HG03432 (cell line): ENCODE measurements around the gene LMNTD2.
A peak's percentile ranks its signal among the peaks of the same experiment; 100 is the strongest.
"Not testable (repeated sequence)": the region's sequence is repeated elsewhere in the genome, so short reads cannot be mapped to it uniquely, and the experiment has no call there.

Experiments
- ATAC-seq: cut with Tn5 transposase; IDR thresholded peaks from one replicate; pipeline ENCODE4 v1.9.1; 2021; ENCODE audit warnings: mild to moderate bottlenecking, moderate library complexity; ENCODE audit not compliant: unreplicated experiment

LMNTD2 gene

DNA sequence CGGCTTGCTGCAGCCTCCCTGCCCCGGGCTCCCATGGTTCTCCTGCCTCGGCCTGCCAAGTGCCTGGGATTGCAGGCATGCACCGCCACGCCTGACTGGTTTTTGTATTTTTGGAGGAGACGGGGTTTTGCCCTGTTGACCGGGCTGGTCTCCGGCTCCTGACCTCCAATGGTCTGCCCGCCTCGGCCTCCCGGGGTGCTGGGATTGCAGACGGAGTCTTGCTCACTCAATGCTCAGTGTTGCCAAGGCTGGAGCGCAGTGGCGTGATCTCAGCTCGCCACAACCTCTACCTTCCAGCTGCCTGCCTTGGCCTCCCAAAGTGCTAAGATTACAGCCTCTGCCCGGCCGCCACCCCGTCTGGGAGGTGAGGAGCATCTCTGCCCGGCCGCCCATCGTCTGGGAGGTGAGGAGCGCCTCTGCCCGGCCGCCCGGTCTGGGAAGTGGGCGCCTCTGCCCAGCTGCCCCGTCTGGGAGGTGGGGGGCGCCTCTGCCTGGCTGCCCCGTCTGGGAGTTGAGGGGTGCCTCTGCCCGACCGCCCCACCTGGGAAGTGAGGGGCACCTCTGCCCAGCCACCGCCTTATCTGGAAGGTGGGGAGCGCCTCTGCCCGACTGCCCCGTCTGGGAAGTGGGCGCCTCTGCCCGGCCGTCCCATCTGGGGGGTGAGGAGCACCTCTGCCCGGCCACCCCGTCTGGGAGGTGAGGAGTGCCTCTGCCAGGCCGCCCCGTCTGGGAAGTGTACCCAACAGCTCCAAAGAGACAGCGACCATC lies 43.4 kb downstream of the LMNTD2 start:
- not testable (repeated sequence) for ATAC-seq

DNA sequence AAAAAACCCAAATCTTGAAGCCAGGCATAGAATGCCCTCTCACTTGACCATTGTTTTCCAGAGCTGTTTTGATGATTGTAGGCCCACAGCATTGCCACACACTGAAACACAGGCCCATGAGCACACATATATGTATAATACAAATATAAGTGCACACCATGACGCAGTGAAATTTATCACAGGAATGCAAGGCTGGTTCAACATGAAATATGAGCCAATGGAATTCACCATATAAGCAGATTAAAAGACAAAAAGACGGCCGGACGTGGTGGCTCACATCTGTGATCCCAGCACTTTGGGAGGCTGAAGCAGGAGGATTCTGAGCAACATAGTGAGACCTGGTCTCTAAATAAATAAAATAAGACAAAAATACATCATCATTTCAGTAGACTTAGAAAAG lies 44.1 kb downstream of the LMNTD2 start:
- ATAC-seq, result no peak

DNA sequence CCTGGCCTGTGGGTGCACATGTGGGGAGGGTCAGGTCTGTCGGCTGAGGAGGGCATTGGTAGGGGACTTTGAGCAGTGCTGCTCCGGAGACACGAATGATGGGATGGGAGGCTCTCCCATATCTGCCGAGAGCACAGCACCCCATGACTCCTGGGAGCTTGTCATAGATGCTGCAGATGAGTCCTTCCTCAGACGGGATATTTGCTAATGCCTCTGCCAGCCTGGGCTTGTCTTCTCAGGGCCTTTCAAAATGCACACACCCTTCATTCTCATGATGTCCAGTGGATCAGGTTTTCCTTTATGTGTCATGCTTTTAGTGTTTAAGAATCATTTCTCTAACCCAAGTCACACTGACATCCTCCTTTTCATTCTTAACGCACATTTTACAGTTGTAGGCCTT lies 45.4 kb downstream of the LMNTD2 start:
- ATAC-seq, result no peak

DNA sequence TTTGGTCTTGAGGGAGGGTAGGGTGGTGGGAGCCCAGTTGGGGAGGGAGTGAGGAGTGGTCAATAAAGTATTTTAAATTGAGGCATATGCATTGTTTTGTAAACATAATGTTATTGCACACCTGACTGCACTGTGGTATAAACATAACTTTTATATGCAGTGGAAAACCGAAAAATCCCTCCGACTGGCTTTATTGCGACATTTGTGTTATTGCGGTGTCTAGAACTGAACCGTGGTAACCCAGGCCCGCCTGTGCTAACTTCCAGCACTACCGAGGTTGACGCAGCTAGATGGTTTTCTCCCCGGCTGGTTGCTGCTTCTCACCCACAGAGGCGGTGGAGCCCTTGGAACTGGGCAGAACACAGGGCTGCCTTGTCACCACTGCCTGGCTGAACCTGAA lies 45.9 kb downstream of the LMNTD2 start:
- no peak for ATAC-seq

DNA sequence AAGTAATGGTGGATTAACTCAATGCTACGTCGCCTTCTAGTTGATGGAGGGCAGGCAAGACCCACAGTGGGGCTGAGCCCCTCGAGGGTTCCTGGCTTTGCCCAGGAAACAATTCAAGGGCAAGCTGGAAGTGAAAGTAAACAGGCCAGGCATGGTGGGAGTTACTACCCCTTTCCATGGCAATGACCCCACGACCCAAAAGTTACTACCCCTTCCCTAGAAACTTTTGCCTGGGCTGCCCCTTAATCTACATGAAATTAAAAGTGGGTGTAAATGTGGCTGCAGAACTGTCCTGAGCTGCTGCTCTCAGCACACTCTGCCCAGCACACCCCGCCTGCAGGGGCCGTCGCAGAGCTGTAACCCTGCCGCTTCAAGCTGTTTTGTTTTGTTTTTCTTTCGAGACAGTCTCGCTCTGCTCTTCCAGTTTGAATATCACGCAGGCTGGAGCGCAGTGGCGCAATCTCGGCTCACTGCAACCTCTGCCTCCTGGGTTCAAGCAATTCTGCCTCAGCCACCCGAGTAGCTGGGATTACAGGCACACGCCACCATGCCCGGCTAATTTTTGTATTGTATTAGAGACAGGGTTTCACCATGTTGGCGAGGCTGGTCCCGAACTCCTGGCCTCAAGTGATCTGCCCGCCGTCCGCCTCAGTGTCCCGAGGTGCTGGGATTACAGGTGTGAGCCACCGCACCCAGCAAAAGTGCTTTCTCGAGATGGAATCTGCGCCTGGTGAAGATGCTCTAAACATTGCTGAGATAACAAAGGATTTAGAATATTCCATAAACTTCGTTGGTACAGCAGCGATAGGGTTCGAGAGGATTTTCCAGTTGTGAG lies 47.6 kb downstream of the LMNTD2 start:
- ATAC-seq, result no peak

DNA sequence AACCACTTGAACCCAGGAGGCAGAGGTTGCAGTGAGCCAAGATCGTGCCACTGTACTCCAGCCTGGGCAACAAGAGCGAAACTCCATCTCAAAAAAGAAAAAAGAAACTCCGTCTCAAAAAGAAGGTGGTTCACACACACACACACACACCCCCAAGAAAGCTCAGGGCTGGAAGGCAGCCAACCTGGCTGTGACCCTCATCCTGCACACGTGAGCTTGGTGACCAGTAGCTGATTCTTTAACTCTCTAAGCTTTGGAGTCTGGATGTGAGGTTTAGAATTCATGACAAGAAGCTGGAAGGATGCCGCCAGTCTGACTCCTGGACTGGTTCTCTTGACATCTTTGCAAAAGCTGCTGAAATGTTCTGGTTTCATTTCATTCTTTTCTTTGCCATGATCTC lies 51.6 kb downstream of the LMNTD2 start:
- no peak for ATAC-seq

DNA sequence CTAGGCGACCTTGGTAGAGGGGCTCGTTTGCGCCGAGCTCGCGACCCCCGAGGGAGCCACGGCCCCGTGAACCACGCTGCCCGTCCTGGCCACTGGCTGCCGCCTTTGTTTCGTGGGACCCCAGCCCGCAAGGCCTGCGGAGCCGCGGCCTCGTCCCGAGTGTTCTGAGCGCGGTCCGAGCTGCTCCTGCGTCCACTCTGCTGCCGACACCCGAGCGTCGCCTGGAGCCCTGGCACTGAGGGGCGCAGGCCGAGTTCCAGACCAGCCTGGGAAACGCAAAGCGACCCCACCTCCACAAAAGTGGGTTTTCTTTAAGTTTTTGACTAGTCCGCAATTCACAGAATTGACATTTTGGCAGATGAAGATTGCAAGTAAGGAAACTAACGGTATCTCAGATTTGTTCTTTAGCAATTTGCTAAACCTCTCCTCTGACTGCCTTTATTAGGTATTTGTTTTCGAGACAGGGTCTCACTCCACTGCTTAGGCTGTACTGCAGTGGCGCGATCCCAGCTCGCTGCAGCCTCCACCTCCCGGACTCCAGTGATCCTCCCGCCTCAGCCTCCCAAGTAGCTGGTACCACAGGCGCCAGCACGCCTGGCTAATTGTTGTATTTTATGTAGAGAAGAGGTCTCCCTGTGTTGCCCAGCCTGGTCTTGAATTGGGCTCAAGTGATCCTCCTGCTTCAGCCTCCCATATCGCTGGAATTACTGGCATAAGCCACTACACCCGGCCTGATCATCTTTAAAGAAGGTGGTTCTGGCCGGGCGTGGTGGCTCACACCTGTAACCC lies 52.6 kb downstream of the LMNTD2 start:
- no peak for ATAC-seq

DNA sequence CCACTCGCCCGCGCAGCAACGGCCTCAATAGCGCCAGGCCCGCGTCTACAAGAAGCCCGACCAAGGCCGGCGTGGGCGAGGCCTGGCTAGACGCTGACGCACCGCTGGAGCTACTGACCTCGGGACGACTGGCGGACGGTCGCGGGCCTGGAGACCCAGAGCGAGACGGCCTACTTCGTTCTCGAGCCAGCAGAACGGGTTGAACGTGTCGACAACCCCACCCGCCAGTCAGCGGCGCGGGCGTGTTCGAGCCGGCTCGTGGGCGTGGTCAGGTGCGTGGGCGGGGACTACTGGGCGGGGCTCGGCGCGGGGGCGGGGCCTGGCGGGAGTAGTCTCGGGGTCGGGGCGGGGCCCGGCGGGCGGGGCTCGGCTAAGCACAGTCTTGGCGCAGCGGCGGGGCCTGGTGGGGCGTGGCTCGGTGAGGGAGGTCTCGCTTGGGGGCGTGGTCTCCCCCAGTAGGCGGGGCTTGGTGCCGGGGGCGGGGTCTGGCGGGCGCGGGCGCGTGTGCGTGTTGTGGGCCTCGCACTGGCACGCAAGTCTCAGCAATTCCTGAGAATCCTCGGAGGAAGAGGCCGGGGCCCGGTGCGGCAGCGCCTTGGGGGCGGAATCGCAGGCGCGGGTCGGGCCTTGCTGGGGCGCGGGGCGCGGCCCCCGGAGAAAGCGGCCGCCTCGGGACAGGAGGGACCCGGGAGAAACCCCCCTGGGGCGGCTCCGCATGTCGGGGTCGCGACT lies 53.4 kb downstream of the LMNTD2 start, which contains the start of gene RNH1:
TSS of gene RNH1 (minus strand) at position 248 of the 732 bp plus-strand sequence. CDS start 5,080 bp downstream, outside the sequence.
- peak; percentile 52 for ATAC-seq

DNA sequence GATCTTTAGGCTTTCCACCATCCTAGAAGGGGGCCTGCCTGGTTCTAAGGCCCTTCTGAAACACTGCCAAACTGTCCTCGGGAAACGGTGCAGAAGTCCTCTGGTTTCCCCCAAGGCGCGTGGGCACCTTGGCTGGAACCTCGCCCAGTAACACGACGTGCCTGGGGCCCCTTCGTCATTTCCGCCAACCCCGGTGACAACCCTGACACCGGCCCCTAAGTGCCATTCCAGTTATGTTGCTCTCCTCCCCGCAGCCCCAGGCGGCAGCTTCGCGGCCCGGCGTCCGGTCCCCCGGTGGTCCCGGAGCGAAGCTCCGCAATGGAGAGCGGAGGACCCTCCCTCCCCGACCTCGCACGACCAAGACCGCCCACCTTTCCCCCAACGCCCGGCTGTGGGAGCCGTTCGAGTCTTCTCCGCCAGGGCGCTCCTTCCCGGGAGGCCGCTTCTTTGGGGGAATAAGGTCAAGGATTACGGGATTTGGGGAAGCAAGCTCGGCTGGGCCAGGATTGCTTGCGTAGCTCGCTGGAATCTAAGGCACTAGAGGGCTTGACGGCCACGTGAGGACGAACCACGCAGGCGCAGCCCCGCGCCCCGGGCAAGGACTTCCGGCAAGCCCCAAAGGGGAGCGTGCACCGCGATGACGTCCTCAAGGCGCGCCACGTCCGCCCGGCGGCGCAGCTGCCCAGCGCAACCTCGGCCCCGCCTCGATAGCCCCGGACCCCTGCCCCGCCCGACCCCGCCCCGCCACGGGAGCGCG lies 54.1 kb downstream of the LMNTD2 start:
- peak; percentile 70 for ATAC-seq

DNA sequence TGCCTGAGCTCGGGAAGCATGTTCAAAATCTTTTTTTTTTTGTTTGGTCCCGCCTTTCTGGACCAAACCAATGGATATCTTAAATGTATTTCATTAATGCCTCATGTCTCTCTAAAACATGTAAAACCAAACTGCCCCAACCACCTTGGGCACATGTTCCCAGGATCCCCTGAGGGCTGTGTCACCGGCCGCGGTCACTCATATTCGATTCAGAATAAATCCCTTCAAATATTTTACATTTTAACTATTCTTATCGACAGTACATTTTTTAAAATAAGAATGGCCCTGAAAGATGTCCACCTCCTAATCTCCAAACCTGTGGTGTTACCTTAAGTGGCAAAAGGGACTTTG lies 55.6 kb downstream of the LMNTD2 start:
- no peak for ATAC-seq
